H9 (cell line): ENCODE data around the gene CLEC20A. TPM values are rescaled to one million over a fixed set of nuclear protein-coding genes. Genes with fewer than 3 reads are reported as not detected.

Experiments used
- DNase-seq: peaks from one replicate; pipeline ENCODE4 v3.0.0-alpha.2; 2017
- H2AFZ ChIP-seq: one replicate; pipeline ENCODE4 v1.6.1; 2013; ENCODE audit warnings: mild to moderate bottlenecking, low read length, control low read depth, moderate library complexity
- H2AK5ac ChIP-seq: 2 replicates; pipeline ENCODE4 v1.6.1; 2013; ENCODE audit warnings: low read length, control low read depth, mixed read lengths; ENCODE audit not compliant: insufficient read length
- H2BK120ac ChIP-seq: one replicate; pipeline ENCODE4 v1.6.1; 2013; ENCODE audit warnings: low read depth, mild to moderate bottlenecking, low read length, control low read depth, inconsistent platforms; ENCODE audit not compliant: poor library complexity, severe bottlenecking
- H2BK12ac ChIP-seq: 2 replicates; pipeline ENCODE4 v1.6.1; 2013; ENCODE audit warnings: low read length, control low read depth, mixed read lengths, low read depth; ENCODE audit not compliant: insufficient read length
- H2BK15ac ChIP-seq: 2 replicates; pipeline ENCODE4 v1.6.1; 2013; ENCODE audit warnings: low read depth, low read length, control low read depth
- H2BK20ac ChIP-seq: one replicate; pipeline ENCODE4 v1.6.1; 2013; ENCODE audit warnings: low read depth, mild to moderate bottlenecking, low read length, control low read depth, inconsistent platforms; ENCODE audit not compliant: poor library complexity, severe bottlenecking
- H2BK5ac ChIP-seq: 2 replicates; pipeline ENCODE4 v1.6.1; 2013; ENCODE audit warnings: low read length, control low read depth, mixed read lengths; ENCODE audit not compliant: insufficient read length
- H3K14ac ChIP-seq: 2 replicates; pipeline ENCODE4 v1.6.1; 2013; ENCODE audit warnings: low read length, control low read depth; ENCODE audit not compliant: insufficient read depth
- H3K18ac ChIP-seq: 2 replicates; pipeline ENCODE4 v1.6.1; 2013; ENCODE audit warnings: low read depth, mild to moderate bottlenecking, mixed read lengths, low read length, control low read depth; ENCODE audit not compliant: insufficient read length
- H3K23ac ChIP-seq: 2 replicates; pipeline ENCODE4 v1.6.1; 2013; ENCODE audit warnings: low read length, control low read depth, mixed read lengths, low read depth; ENCODE audit not compliant: insufficient read length
- H3K23me2 ChIP-seq: 2 replicates; pipeline ENCODE4 v1.6.1; 2013; ENCODE audit warnings: low read depth, mild to moderate bottlenecking, mixed read lengths, low read length, control low read depth; ENCODE audit not compliant: insufficient read length, poor library complexity, severe bottlenecking
- H3K27ac ChIP-seq: 2 replicates; pipeline ENCODE4 v1.5.1; 2013; ENCODE audit warnings: low read length, control low read depth, mixed read lengths, low read depth; ENCODE audit not compliant: insufficient read length
- H3K27me3 ChIP-seq: 2 replicates; pipeline ENCODE4 v1.6.1; 2013; ENCODE audit warnings: low read length, control low read depth, inconsistent platforms; ENCODE audit not compliant: insufficient read depth
- H3K4ac ChIP-seq: 2 replicates; pipeline ENCODE4 v1.6.1; 2013; ENCODE audit warnings: low read depth, mild to moderate bottlenecking, control low read depth, inconsistent platforms, low read length, moderate library complexity
- H3K4me1 ChIP-seq: 2 replicates; pipeline ENCODE4 v1.6.1; 2013; ENCODE audit warnings: low read length, control low read depth, inconsistent platforms; ENCODE audit not compliant: insufficient read depth
- H3K4me2 ChIP-seq: 2 replicates; pipeline ENCODE4 v1.6.1; 2013; ENCODE audit warnings: low read length, control low read depth, mixed read lengths; ENCODE audit not compliant: insufficient read length, insufficient read depth
- H3K56ac ChIP-seq: 2 replicates; pipeline ENCODE4 v1.6.1; 2013; ENCODE audit warnings: low read depth, mild to moderate bottlenecking, mixed read lengths, low read length, control low read depth; ENCODE audit not compliant: insufficient read length
- H3K79me1 ChIP-seq: 2 replicates; pipeline ENCODE4 v1.6.1; 2013; ENCODE audit warnings: low read depth, mild to moderate bottlenecking, moderate library complexity, low read length, control low read depth, inconsistent platforms; ENCODE audit not compliant: insufficient read depth, poor library complexity, severe bottlenecking
- H3K79me2 ChIP-seq: 2 replicates; pipeline ENCODE4 v1.6.1; 2013; ENCODE audit warnings: low read length, control low read depth, inconsistent platforms; ENCODE audit not compliant: insufficient read depth
- H3K9ac ChIP-seq: 2 replicates; pipeline ENCODE4 v1.6.1; 2013; ENCODE audit warnings: low read length, control low read depth, mixed read lengths; ENCODE audit not compliant: insufficient read length; ENCODE audit errors: extremely low read depth
- H3K9me3 ChIP-seq: one replicate; pipeline ENCODE4 v1.6.1; 2013; ENCODE audit warnings: low read depth, low read length, inconsistent platforms; ENCODE audit not compliant: control insufficient read depth
- H3T11ph ChIP-seq: one replicate; pipeline ENCODE4 v1.6.1; 2013; ENCODE audit warnings: mild to moderate bottlenecking, low read length, control low read depth, inconsistent platforms
- H4K20me1 ChIP-seq: one replicate; pipeline ENCODE4 v1.6.1; 2013; ENCODE audit not compliant: control insufficient read depth, insufficient read length, insufficient read depth
- H4K5ac ChIP-seq: 2 replicates; pipeline ENCODE4 v1.6.1; 2013; ENCODE audit warnings: low read depth, mild to moderate bottlenecking, mixed read lengths, low read length, control low read depth; ENCODE audit not compliant: insufficient read length
- H4K8ac ChIP-seq: replicated peaks from 2 replicates; pipeline ENCODE4 v1.6.1; 2013; ENCODE audit warnings: low read length, control low read depth, mixed read lengths, low read depth; ENCODE audit not compliant: insufficient read length
- H4K91ac ChIP-seq: 2 replicates; pipeline ENCODE4 v1.6.1; 2013; ENCODE audit warnings: low read depth, mild to moderate bottlenecking, moderate library complexity, mixed read lengths, low read length, control low read depth; ENCODE audit not compliant: insufficient read length
- H3K27ac Mint-ChIP-seq, 3 experiments: 2 replicates in 2 of 3; 3 replicates in 1 of 3; pipeline ENCODE4 v1.8.0; 2020 to 2021; ENCODE audit warnings: mixed read lengths in 3 of 3, mild to moderate bottlenecking in 1 of 3, moderate library complexity in 1 of 3
- H3K27me3 Mint-ChIP-seq: 2 replicates; pipeline ENCODE4 v1.8.0; 2021; ENCODE audit warnings: low read depth, mild to moderate bottlenecking, moderate library complexity, mixed read lengths
- H3K36me3 Mint-ChIP-seq, 3 experiments: 2 replicates in 2 of 3; 3 replicates in 1 of 3; pipeline ENCODE4 v1.8.0; 2020 to 2021; ENCODE audit warnings: low read depth in 3 of 3, mixed read lengths in 3 of 3; ENCODE audit not compliant: insufficient read depth in 1 of 3
- H3K4me1 Mint-ChIP-seq, 2 experiments: 2 replicates each; pipeline ENCODE4 v1.8.0; 2020; ENCODE audit warnings: mixed read lengths in 2 of 2
- H3K4me3 Mint-ChIP-seq, 2 experiments: 2 replicates in 1 of 2; 3 replicates in 1 of 2; pipeline ENCODE4 v1.8.0; 2020 to 2021; ENCODE audit warnings: mild to moderate bottlenecking in 2 of 2, mixed read lengths in 2 of 2, moderate library complexity in 1 of 2
- H3K9me3 Mint-ChIP-seq, 2 experiments: 2 replicates in 1 of 2; 3 replicates in 1 of 2; pipeline ENCODE4 v1.8.0; 2020; ENCODE audit warnings: mild to moderate bottlenecking in 2 of 2, mixed read lengths in 2 of 2, moderate library complexity in 1 of 2
- CTCF ChIP-seq: fragments of 200-600 bp; sonication (generic); conservative IDR thresholded peaks from 3 replicates; pipeline ENCODE4 v1.8.0; 2021; ENCODE audit warnings: antibody characterized with exemption, mild to moderate bottlenecking
- WGBS: extraction: QIAGEN DNeasy Blood & Tissue Kit; methylation state at CpG from one replicate; pipeline ENCODE4 v1.1.7; 2013; ENCODE audit warnings: missing lambda C conversion rate, low lambda C conversion rate, mixed read lengths; ENCODE audit not compliant: insufficient read length; ENCODE audit errors: extremely low coverage; 5-methylcytosine and 5-hydroxymethylcytosine counted together
- total RNA-seq: library from RNA; stranded (reverse); gene quantifications from 2 replicates; pipeline ENCODE4 v1.2.1, GENCODE V29; 2021

CLEC20A gene
- total RNA-seq, 1 experiment from 2014 or later: not detected

- Histone ChIP-seq H3K23ac (no peak overlapping the region), H3K4me2 (no peak overlapping the region), H3K9me3 (no peaks in the 10 kb centered on the region), H4K20me1 (no peaks in the 10 kb centered on the region), H3K79me2 (no peaks in the 10 kb centered on the region), H2BK5ac (no peak overlapping the region), H4K5ac (no peak overlapping the region), H2BK120ac (no peak overlapping the region), H3T11ph (no peak overlapping the region), H2BK12ac (no peak overlapping the region), H4K8ac (no peak overlapping the region), H3K27ac (no peak overlapping the region), H3K79me1 (no peaks in the 10 kb centered on the region), H3K27me3 (no peaks in the 10 kb centered on the region), H4K91ac (no peak overlapping the region), H3K9ac (no peak overlapping the region), H2BK20ac (no peak overlapping the region), H3K14ac (no peak overlapping the region; the same call in 1 of the 2 replicates), H3K56ac (no peak overlapping the region), H3K18ac (no peak overlapping the region), H3K4me1 (no peaks in the 10 kb centered on the region), H3K23me2 (no peaks in the 10 kb centered on the region), H2AFZ (no peak overlapping the region), H2AK5ac (no peak overlapping the region), H2BK15ac (no peak overlapping the region), H3K4ac (no peak overlapping the region)
- DNase-seq: no peak
- no peaks in the 10 kb centered on the region for H3K36me3 Mint-ChIP-seq
- WGBS: no CpG with 5 or more reads among the region's 8 CpGs
- peaks cover 3% of the 10 kb centered on the region; the same call in 1 of the 2 replicates for H3K27me3 Mint-ChIP-seq
- H3K9me3 Mint-ChIP-seq: no peaks in the 10 kb centered on the region
- no peak for TF ChIP-seq CTCF
- no peak overlapping the region for H3K27ac Mint-ChIP-seq
- H3K4me3 Mint-ChIP-seq: no peak overlapping the region
- peaks cover 5 to 9% of the 10 kb centered on the region in 2 experiments for H3K4me1 Mint-ChIP-seq
Observed at GRCh38 chr1:178490136-178490535, 6.6 kb downstream of the CLEC20A start.
